ENCODE measurements around the gene CNOT3.

GRCh38 chr19:54155694-54156093 is 18.1 kb downstream of the CNOT3 start:
- TF ChIP-seq, protein P1, sequence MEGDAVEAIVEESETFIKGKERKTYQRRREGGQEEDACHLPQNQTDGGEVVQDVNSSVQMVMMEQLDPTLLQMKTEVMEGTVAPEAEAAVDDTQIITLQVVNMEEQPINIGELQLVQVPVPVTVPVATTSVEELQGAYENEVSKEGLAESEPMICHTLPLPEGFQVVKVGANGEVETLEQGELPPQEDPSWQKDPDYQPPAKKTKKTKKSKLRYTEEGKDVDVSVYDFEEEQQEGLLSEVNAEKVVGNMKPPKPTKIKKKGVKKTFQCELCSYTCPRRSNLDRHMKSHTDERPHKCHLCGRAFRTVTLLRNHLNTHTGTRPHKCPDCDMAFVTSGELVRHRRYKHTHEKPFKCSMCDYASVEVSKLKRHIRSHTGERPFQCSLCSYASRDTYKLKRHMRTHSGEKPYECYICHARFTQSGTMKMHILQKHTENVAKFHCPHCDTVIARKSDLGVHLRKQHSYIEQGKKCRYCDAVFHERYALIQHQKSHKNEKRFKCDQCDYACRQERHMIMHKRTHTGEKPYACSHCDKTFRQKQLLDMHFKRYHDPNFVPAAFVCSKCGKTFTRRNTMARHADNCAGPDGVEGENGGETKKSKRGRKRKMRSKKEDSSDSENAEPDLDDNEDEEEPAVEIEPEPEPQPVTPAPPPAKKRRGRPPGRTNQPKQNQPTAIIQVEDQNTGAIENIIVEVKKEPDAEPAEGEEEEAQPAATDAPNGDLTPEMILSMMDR (conservative IDR thresholded peaks at IDR 0.05; ENCODE audit: low read depth, low read length): no peak
- no peak for TF ChIP-seq EZH2 (IDR thresholded peaks at IDR 0.05; ENCODE audit: low read length, unreplicated experiment)
